Measurements from ENCODE around the gene DOK5.

GRCh38 chr20:54688476-54688875 is 213.1 kb downstream of the DOK5 start:
- TF ChIP-seq, protein P1, sequence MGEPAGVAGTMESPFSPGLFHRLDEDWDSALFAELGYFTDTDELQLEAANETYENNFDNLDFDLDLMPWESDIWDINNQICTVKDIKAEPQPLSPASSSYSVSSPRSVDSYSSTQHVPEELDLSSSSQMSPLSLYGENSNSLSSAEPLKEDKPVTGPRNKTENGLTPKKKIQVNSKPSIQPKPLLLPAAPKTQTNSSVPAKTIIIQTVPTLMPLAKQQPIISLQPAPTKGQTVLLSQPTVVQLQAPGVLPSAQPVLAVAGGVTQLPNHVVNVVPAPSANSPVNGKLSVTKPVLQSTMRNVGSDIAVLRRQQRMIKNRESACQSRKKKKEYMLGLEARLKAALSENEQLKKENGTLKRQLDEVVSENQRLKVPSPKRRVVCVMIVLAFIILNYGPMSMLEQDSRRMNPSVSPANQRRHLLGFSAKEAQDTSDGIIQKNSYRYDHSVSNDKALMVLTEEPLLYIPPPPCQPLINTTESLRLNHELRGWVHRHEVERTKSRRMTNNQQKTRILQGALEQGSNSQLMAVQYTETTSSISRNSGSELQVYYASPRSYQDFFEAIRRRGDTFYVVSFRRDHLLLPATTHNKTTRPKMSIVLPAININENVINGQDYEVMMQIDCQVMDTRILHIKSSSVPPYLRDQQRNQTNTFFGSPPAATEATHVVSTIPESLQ (CRISPR knock-in tag; IDR thresholded peaks at IDR 0.05) = no peak
- no peak for TF ChIP-seq U2AF1 (optimal IDR thresholded peaks at IDR 0.05; ENCODE audit: low read depth, low read length)
- TF ChIP-seq NR2C2 (CRISPR knock-in tag; IDR thresholded peaks at IDR 0.05) = no peak
- no peak for TF ChIP-seq NR2C2 (tag; IDR thresholded peaks at IDR 0.05)
- TF ChIP-seq, protein P2, sequence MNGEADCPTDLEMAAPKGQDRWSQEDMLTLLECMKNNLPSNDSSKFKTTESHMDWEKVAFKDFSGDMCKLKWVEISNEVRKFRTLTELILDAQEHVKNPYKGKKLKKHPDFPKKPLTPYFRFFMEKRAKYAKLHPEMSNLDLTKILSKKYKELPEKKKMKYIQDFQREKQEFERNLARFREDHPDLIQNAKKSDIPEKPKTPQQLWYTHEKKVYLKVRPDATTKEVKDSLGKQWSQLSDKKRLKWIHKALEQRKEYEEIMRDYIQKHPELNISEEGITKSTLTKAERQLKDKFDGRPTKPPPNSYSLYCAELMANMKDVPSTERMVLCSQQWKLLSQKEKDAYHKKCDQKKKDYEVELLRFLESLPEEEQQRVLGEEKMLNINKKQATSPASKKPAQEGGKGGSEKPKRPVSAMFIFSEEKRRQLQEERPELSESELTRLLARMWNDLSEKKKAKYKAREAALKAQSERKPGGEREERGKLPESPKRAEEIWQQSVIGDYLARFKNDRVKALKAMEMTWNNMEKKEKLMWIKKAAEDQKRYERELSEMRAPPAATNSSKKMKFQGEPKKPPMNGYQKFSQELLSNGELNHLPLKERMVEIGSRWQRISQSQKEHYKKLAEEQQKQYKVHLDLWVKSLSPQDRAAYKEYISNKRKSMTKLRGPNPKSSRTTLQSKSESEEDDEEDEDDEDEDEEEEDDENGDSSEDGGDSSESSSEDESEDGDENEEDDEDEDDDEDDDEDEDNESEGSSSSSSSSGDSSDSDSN (IDR thresholded peaks at IDR 0.05; ENCODE audit: borderline replicate concordance in 1 of 2, low read depth in 2 of 2, low read length in 2 of 2) = no peak
- no peak for TF ChIP-seq TBP (optimal IDR thresholded peaks at IDR 0.05; ENCODE audit: low read depth, low read length)
- TF ChIP-seq NCOA4 (IDR thresholded peaks at IDR 0.05; ENCODE audit: partially characterized antibody) = no peak
- no peak for TF ChIP-seq RBM17 (IDR thresholded peaks at IDR 0.05; ENCODE audit: borderline replicate concordance, low read depth, low read length)
- TF ChIP-seq JUNB (CRISPR knock-in tag; conservative IDR thresholded peaks at IDR 0.05) = no peak
- no peak for TF ChIP-seq FOXP4 (CRISPR knock-in tag; IDR thresholded peaks at IDR 0.05; ENCODE audit: borderline replicate concordance)
- TF ChIP-seq FOSL1 (tag; conservative IDR thresholded peaks at IDR 0.05) = no peak
- no peak for TF ChIP-seq POLR2AphosphoS5 (IDR thresholded peaks at IDR 0.05; ENCODE audit: control insufficient read depth, insufficient read depth, low read depth, low read length)
- no peak for TF ChIP-seq ZBTB1 (CRISPR knock-in tag; IDR thresholded peaks at IDR 0.05; ENCODE audit: borderline replicate concordance, low read depth)
- no peak for TF ChIP-seq CREM (IDR thresholded peaks at IDR 0.05; ENCODE audit: low read depth)
- TF ChIP-seq PML (IDR thresholded peaks at IDR 0.05; ENCODE audit: low read length) = no peak

All from K562 (cell line).